NCI-H2107 treated with DMSO at 0.1 percent for 48 hours (cell line): ENCODE measurements around the gene MTA1.

Source experiments
- DNase-seq: peaks from one replicate; lab custom pipeline; 2025; ENCODE audit not compliant: unreplicated experiment; lab: John Stamatoyannopoulos, UW

Gene MTA1

DNA sequence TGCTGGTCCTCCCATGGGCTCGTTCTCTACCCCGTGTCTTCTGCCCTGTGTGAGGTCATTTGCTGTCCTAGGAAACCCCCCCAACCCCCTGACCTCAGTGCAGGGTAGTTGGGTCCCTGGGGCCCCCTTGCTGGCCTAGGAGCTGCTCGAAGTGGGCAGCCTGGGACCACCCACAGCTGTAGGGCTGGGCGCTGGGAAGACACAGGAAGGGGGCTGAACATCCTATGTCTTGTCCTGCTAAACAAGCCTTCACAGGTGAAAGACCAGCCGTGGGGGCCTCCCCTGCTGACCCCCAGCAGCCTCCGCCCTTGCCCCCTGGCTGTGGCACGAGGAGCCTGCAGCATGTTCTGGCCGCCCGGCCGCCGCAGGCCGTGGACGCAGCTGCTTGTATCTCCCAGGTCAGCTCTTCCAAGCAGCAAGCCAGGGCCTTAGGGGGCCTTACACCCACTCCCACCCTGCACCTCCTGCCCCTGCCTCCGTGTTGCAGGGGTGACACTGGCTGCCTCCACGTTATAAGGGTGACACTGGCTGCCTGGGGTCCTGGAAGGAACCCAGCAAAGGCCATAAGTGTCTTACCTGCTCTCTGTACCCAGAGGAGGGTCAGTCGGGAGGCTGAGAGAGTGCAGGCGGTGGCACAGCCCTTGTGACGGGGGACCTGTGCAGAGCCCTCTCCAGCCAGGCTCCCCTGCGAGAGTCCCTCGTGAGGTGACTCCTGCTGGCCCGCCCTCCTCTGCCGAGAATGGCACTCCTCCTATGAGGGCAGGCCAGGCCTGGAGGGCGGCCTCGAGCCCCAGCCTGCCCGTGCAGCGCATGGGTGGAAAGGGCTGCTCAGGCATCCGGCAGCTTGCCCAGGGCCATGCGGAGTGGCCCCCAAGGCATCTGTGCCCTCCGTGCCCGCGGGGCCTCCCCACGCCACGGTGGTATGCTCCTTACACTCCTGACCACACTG, 32.8 kb upstream of the MTA1 start:
- no peak for DNase-seq

GRCh38 chr14:105387530-105387922, 32.1 kb upstream of the MTA1 start:
- DNase-seq = peak; percentile 35

DNA sequence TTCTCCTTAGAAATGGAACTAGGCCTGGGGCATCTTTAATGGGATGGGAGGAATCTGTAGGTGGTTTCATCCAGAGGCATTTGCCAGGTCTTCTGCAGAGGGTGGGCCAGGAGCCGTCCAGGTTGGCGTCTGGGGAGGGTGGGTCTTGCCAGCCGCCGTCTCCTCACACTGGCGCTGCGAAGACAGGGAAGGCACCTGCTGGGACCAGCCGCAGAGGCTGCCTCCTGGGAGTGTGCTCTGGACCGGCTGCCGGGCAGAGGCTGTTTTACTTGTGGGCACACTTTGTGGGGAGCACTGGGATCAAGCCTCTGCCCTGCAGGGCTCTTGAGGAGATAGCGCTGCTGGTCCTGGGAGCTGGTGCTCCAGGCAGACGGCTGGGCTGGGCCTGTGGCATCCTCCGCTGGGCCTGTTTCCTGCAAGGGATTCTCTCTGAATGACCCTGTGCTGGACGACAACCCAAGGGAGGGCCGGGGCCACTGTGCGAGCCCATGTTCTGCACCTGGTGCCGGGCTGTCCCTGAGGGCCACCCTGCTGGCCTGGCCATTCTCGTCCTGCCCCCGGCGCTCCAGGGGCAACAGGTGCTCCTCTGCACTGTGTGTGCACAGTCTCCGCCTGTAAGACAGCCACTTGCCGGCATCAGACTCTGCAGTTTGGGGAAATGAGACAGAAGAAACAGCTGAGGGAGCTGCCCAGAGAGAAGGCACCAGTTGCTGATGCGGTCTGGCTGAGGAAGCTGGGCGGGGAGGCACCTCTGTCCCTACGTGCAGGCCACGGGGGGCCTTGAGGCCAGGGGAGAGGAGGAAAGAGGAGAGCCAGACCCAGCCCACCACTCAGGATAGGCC, 31.3 kb upstream of the MTA1 start:
- no peak for DNase-seq

GRCh38 chr14:105388976-105389375, 30.7 kb upstream of the MTA1 start:
- no peak for DNase-seq

DNA sequence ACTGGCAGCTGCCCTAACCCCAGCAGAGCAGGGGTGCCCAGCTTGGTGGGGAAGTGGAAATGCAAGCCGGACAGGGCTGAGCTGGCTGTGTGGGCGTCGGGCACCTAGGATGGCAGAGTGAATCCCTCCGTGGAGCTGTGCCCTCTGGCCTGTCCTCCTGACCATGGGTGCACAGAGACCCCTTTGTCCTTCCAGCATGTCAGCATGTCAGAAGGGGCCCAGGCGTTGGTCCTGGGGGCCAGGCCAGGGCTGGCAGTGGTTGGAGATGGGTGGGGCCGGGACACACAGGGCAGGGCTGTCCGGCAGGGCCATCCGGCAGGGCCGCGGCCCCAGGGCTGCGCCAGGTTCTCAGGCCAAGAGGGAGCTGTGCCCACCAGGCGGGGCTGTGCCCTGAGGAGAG, 30.1 kb upstream of the MTA1 start:
- DNase-seq = no peak

- no peak for DNase-seq
These were observed 29.4 kb upstream of the MTA1 start for GRCh38 chr14:105389976-105390848.

- DNase-seq = no peak
These were observed 28.7 kb upstream of the MTA1 start for GRCh38 chr14:105390849-105391500.

DNA sequence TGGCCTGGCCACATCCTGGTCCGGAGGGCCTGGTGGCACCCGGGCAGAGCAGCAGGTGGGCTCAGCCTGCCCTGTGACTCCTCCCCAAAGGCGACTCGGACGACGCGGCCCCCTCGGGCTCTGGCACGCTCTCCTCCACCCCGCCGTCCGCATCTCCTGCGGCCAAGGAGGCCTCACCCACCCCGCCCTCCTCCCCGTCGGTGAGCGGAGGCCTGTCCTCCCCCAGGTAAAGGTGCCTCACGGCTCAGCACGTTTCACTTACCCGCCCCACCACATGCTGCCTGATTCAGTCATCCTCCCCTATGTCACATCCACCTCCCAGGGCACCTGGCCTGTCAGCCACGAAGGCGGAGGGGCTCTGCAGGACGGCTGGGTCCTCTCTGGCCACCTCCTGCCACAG, 28.1 kb upstream of the MTA1 start:
- no peak for DNase-seq

GRCh38 chr14:105392131-105393090, 27.2 kb upstream of the MTA1 start:
- DNase-seq = no peak

DNA sequence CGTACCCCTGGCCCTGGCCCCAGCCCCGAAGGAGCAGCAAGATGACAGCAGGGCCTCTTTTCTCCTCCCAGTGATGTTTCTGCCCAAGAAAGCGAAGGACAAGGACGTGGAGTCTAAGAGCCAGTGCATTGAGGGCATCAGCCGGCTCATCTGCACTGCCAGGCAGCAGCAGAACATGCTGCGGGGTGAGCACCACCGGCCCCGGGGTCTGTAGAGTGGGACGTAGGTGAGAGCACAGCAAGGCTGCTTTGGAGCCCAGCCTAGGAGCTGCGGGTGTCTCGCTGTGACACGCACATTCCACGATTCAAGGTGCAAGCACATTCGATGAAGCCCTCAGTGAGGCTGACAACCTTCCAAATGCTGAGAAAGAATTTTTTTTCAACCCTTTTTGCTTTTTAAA, 26.5 kb upstream of the MTA1 start:
- no peak for DNase-seq

GRCh38 chr14:105394714-105395537, 24.7 kb upstream of the MTA1 start:
- no peak for DNase-seq

DNA sequence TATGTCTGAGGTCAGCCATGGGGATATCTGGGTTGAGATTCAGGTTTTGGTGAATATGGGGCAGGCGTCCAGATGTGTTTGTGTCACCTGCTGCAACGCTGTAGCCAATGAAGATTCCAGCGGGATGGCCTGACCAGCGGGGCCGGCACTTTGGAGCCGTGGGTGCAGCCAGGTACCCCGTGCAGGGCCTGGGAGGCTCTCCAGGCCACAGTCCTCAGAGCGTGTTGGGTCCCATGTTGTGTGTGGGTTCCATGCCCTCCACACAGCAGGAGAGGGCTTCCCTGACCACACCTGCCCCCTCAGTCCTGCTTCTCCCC, 24.1 kb upstream of the MTA1 start:
- no peak for DNase-seq

DNA sequence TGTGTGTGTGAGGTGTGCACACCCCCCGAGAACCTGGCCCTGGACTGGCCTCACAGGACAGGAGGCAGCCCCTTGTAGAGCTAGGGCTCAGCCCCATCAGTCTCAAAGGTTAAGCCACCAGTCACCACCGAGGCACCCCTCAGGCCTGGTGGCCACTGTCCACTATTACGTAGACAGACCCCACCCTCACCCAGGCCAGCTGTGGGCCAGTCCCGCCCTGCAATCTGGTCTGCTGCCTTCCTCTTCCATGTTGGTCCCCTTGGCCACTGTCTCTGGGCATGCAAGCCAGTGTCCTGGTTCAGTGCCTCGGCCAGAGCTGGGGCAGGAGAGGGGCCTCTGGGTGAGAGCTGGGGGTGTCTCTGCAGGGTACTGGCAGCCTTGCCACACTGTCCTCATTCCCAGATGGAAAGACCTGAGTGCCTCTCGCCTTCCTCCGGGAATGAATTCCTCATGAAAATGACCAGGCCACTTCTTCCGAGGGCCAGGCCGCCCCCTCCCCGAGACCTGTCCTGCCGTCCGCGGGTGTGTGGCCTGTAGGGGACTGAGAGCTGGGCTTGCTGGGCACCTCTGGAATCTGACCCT, 22.2 kb upstream of the MTA1 start:
- DNase-seq = no peak

DNA sequence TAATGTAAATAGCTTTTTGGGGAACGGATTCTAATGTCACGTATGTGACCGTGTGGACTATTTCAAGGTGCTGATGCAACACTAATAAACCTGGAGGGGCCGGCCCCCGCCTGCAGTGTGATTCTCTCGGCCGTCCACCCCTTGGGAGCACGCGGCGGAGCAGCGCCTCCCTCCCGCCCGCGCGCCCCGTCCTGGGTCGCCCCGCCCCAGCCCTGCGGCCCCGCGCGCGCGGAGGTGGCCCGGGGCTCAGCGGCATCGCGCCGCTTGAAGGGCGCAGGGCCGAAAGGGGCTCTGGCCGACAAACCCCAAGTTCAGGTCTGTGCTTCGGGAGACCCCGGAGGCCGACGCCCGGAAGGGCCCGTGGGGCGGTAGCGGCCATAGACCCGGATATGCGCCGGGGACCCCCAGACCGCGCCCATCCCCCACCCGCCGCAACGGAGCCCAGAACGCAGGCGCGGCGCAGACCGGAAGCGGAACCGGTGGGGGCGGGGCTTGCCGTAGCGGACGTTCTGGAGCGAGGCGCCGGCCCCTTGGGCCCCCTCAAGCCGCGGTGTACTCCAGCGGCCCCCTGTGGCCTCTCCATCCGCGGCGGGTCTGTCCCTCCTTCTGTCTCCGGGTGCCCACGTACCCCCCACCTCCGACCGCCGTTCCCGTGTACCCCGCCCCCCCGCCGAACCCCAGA, 21.4 kb upstream of the MTA1 start, which contains the start of gene TEX22:
Gene TEX22 (plus strand): TSS at position 495 of the 682 bp plus-strand sequence. CDS start 803 bp downstream, outside the sequence.
- peak; percentile 88 for DNase-seq

DNA sequence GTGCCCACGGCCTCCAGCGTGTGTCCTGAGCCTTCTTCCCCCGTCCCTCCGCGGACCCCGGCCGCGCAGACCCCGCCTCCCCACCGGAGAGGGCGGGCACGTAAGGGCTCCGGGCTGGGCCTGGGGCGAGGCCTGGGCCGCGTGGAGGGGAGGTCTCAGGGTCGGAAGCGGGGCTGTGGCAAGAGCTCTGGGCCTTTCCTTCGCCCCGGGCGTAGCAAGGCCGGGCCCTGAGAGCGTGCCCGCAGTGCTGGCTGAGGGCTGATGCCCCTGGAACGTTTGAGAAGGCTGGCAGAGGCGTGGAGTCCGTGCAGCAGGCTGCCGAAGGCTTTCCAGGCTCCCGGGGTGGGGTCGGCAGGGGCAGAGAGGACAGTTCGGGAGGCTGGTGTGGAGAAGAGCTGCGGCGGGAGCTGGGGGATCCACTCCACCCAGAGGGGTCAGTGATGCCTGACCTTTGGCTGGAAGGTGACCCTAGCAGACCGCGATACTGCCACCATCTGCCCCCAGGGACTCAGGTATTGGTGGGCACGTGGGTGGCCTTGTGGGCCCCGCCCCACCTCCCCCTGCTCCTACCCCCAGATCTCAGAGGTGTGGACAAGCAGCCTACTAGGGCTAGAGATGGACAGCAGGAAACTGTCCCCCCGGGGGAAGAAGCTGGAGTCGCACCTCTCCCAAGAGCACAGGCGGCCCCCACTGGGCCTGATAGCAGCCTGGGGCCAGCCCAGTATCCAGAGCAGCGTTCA, 20.7 kb upstream of the MTA1 start:
- no peak for DNase-seq

GRCh38 chr14:105399466-105399775, 20.2 kb upstream of the MTA1 start:
- no peak for DNase-seq

DNA sequence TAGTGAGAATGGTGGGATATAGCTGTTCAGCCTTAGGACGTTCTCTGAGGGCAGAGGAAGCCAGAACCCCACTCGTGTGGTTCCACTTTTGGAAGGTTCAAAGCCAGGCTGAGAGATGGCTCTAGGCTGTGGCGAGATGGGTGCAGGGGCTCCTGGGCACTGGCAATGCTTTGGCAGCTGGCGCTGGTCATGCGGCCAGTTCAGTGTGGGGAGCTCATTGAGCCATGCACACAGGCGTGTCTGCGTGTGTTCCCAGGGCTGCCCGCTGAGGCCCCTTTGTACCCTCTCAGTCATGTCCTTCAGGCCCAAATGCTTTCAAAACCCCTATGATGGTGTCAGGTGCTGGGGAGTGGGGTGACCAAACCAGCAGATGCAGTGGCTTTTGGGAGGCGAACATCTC, 19.6 kb upstream of the MTA1 start:
- DNase-seq = no peak
